NCI-H187 treated with DMSO at 0.1 percent for 48 hours (cell line): ENCODE measurements around the gene IL31.
"Not testable (repeated sequence)": the region's sequence is repeated elsewhere in the genome, so short reads cannot be mapped to it uniquely, and the experiment has no call there.

Source experiments
- DNase-seq: peaks from one replicate; lab custom pipeline; 2025; lab: John Stamatoyannopoulos, UW

The IL31 gene

GRCh38 chr12:122192441-122192840 lies 18.4 kb upstream of the IL31 start:
- DNase-seq, result no peak

GRCh38 chr12:122190842-122191668 lies 17.0 kb upstream of the IL31 start:
- peak; percentile 8 for DNase-seq

GRCh38 chr12:122189626-122190475 lies 15.8 kb upstream of the IL31 start:
- no peak for DNase-seq

- no peak for DNase-seq
Observed at GRCh38 chr12:122187466-122187865, 13.4 kb upstream of the IL31 start.

GRCh38 chr12:122185494-122186082 lies 11.6 kb upstream of the IL31 start:
- no peak for DNase-seq

GRCh38 chr12:122185079-122185478 lies 11.1 kb upstream of the IL31 start:
- no peak for DNase-seq

GRCh38 chr12:122184517-122184916 lies 10.5 kb upstream of the IL31 start:
- DNase-seq, result no peak

- no peak for DNase-seq
Observed at GRCh38 chr12:122183588-122183940, 9.5 kb upstream of the IL31 start.

GRCh38 chr12:122182887-122183587 lies 9.0 kb upstream of the IL31 start, which contains the start of gene LRRC43:
Gene LRRC43 (plus strand): TSS chr12:122183123. CDS start chr12:122183145, 22 bp downstream.
- DNase-seq, result peak; percentile 41

GRCh38 chr12:122176473-122176872 lies 2.5 kb upstream of the IL31 start:
- DNase-seq, result not testable (repeated sequence)

GRCh38 chr12:122172262-122172939 lies 1.6 kb downstream of the IL31 start:
- no peak for DNase-seq

- DNase-seq, result no peak
Observed at GRCh38 chr12:122171399-122171798, 2.6 kb downstream of the IL31 start.

- DNase-seq, result no peak
Observed at GRCh38 chr12:122168492-122168891, 5.5 kb downstream of the IL31 start.

GRCh38 chr12:122167356-122167925 lies 6.6 kb downstream of the IL31 start:
- no peak for DNase-seq

- DNase-seq, result no peak
Observed at GRCh38 chr12:122166422-122167349, 7.3 kb downstream of the IL31 start.

GRCh38 chr12:122162976-122163375 lies 11.0 kb downstream of the IL31 start:
- DNase-seq, result no peak

GRCh38 chr12:122161682-122162081 lies 12.3 kb downstream of the IL31 start:
- no peak for DNase-seq

GRCh38 chr12:122160761-122161160 lies 13.3 kb downstream of the IL31 start:
- no peak for DNase-seq

- no peak for DNase-seq
Observed at GRCh38 chr12:122159882-122160281, 14.1 kb downstream of the IL31 start.

- DNase-seq, result no peak
Observed at GRCh38 chr12:122158700-122159285, 15.2 kb downstream of the IL31 start.
